Measurements from ENCODE around the gene ARID5B. TPM values are rescaled to one million over a fixed set of nuclear protein-coding genes. Genes with fewer than 3 reads are reported as not detected.
A peak's percentile ranks its signal among the peaks of the same experiment; 100 is the strongest.

Gene ARID5B
- total RNA-seq, 1 experiment from 2014 or later, result 168 TPM

DNA sequence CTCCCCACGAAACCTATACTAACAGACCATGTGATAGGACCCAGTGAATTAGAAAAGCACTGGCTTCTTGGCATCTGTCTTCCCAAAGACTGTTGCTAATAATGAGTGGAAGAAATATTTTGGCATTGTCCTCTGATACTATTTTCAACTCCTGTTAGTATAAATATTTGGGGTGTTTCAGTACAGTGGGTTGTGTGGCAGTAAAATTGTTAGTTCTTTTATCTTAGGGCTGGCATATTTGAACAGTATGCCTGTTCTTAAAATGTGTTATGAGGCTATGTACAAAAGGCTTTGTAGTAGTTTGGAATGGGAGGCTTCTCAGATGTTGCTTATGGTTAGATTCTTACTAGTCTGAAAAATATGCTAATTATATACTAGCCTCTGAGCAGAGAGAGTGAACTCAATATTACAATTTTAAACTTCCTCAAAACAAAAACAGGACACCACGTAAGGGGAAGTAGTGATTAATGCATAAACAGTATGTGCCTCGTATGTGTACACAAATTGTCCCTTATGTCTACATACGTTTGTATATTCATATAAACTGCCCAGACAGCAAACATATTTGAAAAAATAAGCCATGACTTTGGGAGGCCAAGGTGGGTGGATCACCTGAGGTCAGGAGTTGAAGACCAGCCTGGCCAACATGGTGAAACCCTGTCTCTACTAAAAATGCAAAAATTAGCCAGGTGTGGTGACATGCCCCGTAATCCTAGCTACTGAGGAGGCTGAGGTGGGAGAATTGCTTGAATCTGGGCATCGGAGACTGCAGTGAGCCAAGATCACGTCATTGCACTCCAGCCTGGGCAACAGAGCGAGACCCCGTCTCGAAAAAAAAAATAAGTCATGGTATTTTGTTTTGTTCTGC is 115.4 kb downstream of the ARID5B start:
- DNase-seq, result no peak
- ChIA-PET POLR2A (no interaction called here), CTCF (interaction anchor here (0.7 to 1.0 kb wide), 3 partner anchors 21 to 536 kb away, joined by 3 read pairs; no protein-coding TSS in a partner anchor)
- peaks cover 69% of the 10 kb centered on the region for H3K4me1 ChIP-seq
- H3K9me3 Mint-ChIP-seq (ENCODE audit: unreplicated experiment), result no peaks in the 10 kb centered on the region
- H3K27me3 ChIP-seq (replicated peaks; ENCODE audit: control insufficient read depth, insufficient read depth, low read length), result no peaks in the 10 kb centered on the region
- peak overlapping the region; percentile 26 for H3K27ac Mint-ChIP-seq (ENCODE audit: unreplicated experiment)
- peaks cover 92% of the 10 kb centered on the region for H3K36me3 Mint-ChIP-seq (ENCODE audit: insufficient read depth, unreplicated experiment)
- TF ChIP-seq, protein P1, sequence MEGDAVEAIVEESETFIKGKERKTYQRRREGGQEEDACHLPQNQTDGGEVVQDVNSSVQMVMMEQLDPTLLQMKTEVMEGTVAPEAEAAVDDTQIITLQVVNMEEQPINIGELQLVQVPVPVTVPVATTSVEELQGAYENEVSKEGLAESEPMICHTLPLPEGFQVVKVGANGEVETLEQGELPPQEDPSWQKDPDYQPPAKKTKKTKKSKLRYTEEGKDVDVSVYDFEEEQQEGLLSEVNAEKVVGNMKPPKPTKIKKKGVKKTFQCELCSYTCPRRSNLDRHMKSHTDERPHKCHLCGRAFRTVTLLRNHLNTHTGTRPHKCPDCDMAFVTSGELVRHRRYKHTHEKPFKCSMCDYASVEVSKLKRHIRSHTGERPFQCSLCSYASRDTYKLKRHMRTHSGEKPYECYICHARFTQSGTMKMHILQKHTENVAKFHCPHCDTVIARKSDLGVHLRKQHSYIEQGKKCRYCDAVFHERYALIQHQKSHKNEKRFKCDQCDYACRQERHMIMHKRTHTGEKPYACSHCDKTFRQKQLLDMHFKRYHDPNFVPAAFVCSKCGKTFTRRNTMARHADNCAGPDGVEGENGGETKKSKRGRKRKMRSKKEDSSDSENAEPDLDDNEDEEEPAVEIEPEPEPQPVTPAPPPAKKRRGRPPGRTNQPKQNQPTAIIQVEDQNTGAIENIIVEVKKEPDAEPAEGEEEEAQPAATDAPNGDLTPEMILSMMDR (IDR thresholded peaks at IDR 0.05; ENCODE audit: insufficient read depth in 1 of 2, low read depth in 1 of 2, low read length in 1 of 2, severe bottlenecking in 1 of 2, unreplicated experiment in 1 of 2), result no peak
- intact Hi-C loops (cut with micrococcal nuclease; ENCODE audit: unreplicated experiment), result loop anchor here (2.0 kb wide), 1 partner anchor 180 kb away; no protein-coding TSS in a partner anchor
- peaks cover 6% of the 10 kb centered on the region; the same call in 1 of the 2 replicates for H3K36me3 ChIP-seq (ENCODE audit: control insufficient read depth, insufficient read depth, low read length)
- BruUV-seq (replicated peaks), result no TSS peak
- no peaks in the 10 kb centered on the region for H3K27me3 Mint-ChIP-seq (ENCODE audit: insufficient read depth, unreplicated experiment)
- H3K4me3 ChIP-seq (ENCODE audit: low read depth, low read length), result no peak overlapping the region
- no peaks in the 10 kb centered on the region for H3K9me3 ChIP-seq
- peak overlapping the region; percentile 1 for H3K4me3 Mint-ChIP-seq (ENCODE audit: unreplicated experiment)
- peaks cover 63% of the 10 kb centered on the region for H3K4me1 Mint-ChIP-seq (ENCODE audit: low read depth, unreplicated experiment)

DNA sequence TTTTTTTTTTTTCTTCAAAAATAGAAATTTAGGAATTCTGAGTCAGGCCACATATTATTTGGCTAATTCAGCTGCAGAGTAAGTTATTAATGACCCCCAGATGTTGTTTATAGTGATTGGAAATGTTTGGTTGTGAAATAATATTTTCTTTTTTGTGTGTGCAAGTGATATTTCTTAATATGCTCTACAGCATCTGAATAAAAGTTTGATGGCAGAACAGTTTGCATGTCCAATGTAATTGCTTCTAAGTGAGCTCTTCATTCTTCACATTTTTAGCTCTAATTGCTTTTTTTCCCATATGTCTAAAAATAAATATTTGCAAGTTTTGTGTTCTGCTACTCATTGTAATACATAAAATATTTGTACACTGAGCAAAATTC is 116.0 kb downstream of the ARID5B start:
- BruUV-seq (replicated peaks), result no TSS peak
- no peak overlapping the region for H3K4me3 ChIP-seq (ENCODE audit: low read depth, low read length)
- H3K36me3 ChIP-seq (ENCODE audit: control insufficient read depth, insufficient read depth, low read length), result peaks cover 6% of the 10 kb centered on the region
- DNase-seq, result no peak
- H3K27me3 ChIP-seq (replicated peaks; ENCODE audit: control insufficient read depth, insufficient read depth, low read length), result no peaks in the 10 kb centered on the region
- H3K9me3 ChIP-seq, result no peaks in the 10 kb centered on the region
- CTCF ChIA-PET, result interaction anchor here (0.7 to 1.0 kb wide), 3 partner anchors 20 to 537 kb away, joined by 3 read pairs; no protein-coding TSS in a partner anchor
- Mint-ChIP-seq H3K27ac (ENCODE audit: unreplicated experiment) (peak overlapping the region; percentile 26), H3K27me3 (ENCODE audit: insufficient read depth, unreplicated experiment) (no peaks in the 10 kb centered on the region), H3K9me3 (ENCODE audit: unreplicated experiment) (no peaks in the 10 kb centered on the region), H3K4me3 (ENCODE audit: unreplicated experiment) (no peak overlapping the region), H3K36me3 (ENCODE audit: insufficient read depth, unreplicated experiment) (peaks cover 92% of the 10 kb centered on the region), H3K4me1 (ENCODE audit: low read depth, unreplicated experiment) (peaks cover 62% of the 10 kb centered on the region)
- intact Hi-C loops (cut with micrococcal nuclease; ENCODE audit: unreplicated experiment), result loop anchor here (2.0 kb wide), 1 partner anchor 181 kb away; no protein-coding TSS in a partner anchor
- TF ChIP-seq, protein P1 (IDR thresholded peaks at IDR 0.05; ENCODE audit: insufficient read depth in 1 of 2, low read depth in 1 of 2, low read length in 1 of 2, severe bottlenecking in 1 of 2, unreplicated experiment in 1 of 2), result no peak
- H3K4me1 ChIP-seq, result peaks cover 69% of the 10 kb centered on the region
- POLR2A ChIA-PET, result no interaction called here

DNA sequence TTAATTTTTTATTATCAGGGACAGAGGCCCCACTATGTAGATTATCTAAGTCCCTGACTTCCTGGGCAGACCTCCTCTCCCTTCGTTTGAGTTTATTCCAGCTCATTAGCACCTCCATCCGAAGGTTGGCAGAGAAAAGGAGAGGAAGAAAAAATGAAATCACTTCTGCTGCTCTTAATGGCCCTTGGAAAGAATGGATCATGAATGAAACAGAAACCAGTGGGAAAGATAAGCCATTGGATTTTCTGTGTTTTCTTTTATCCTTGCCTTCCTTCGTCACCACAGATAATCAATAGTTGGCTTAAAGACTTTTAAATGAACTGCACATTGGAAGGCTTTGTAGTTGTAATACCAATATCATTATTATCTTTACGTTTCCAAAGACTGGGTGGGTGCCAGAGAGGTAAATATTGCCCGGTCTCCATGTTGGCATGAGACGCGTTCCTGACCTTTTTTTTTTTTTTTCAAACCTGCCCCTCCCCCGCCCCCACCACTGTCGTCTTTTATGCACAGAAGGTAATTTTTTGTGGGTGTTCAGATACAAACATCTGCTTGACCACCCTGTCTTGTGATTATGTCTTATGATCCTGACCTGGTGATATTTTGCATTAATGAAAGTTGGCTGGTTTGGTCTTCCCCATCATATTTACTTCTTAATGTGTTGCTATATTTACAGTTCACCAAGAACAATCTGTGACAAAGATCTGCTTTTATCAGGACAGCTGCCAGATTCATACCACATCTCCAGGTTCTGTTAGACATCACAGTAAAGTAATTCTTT is 116.8 kb downstream of the ARID5B start:
- ChIA-PET POLR2A (no interaction called here), CTCF (interaction anchor here (1.0 kb wide), 1 partner anchor 20 kb away, joined by 3 read pairs; no protein-coding TSS in a partner anchor)
- H3K36me3 ChIP-seq (ENCODE audit: control insufficient read depth, insufficient read depth, low read length), result peaks cover 6% of the 10 kb centered on the region
- Mint-ChIP-seq H3K9me3 (ENCODE audit: unreplicated experiment) (no peaks in the 10 kb centered on the region), H3K4me3 (ENCODE audit: unreplicated experiment) (no peak overlapping the region), H3K27me3 (ENCODE audit: insufficient read depth, unreplicated experiment) (no peaks in the 10 kb centered on the region), H3K36me3 (ENCODE audit: insufficient read depth, unreplicated experiment) (peaks cover 92% of the 10 kb centered on the region), H3K27ac (ENCODE audit: unreplicated experiment) (peak overlapping the region; percentile 26), H3K4me1 (ENCODE audit: low read depth, unreplicated experiment) (peaks cover 69% of the 10 kb centered on the region)
- DNase-seq, result no peak
- no TSS peak for BruUV-seq (replicated peaks)
- H3K9me3 ChIP-seq, result no peaks in the 10 kb centered on the region
- intact Hi-C loops (cut with micrococcal nuclease; ENCODE audit: unreplicated experiment), result no loop called here
- no peaks in the 10 kb centered on the region for H3K27me3 ChIP-seq (replicated peaks; ENCODE audit: control insufficient read depth, insufficient read depth, low read length)
- H3K4me3 ChIP-seq (ENCODE audit: low read depth, low read length), result no peak overlapping the region
- TF ChIP-seq, protein P1 (IDR thresholded peaks at IDR 0.05; ENCODE audit: insufficient read depth in 1 of 2, low read depth in 1 of 2, low read length in 1 of 2, severe bottlenecking in 1 of 2, unreplicated experiment in 1 of 2), result no peak
- peaks cover 74% of the 10 kb centered on the region for H3K4me1 ChIP-seq

Measured in Caco-2 (cell line).